Kidney (tissue), 14 donors: ENCODE measurements around the gene HDDC3. TPM values are rescaled to one million over a fixed set of nuclear protein-coding genes. Genes with fewer than 3 reads are reported as not detected.

Experiments
- DNase-seq, 5 donors: peaks; one replicate each; pipeline ENCODE4 v3.0.0-alpha.2; 2013 to 2020
- FAIRE-seq: peaks from 2 replicates; lab custom pipeline; 2012; peaks lifted over from hg19 to GRCh38; lab: Jason Lieb, UNC
- H3K27ac ChIP-seq, 2 donors: one replicate each; pipeline ENCODE4 v1.7.0; 2013; ENCODE audit warnings: low read depth in 2 of 2, low read length in 2 of 2, inconsistent platforms in 1 of 2
- H3K27me3 ChIP-seq: one replicate; pipeline ENCODE4 v1.7.1; 2013; ENCODE audit warnings: low read length, inconsistent platforms; ENCODE audit not compliant: control insufficient read depth, insufficient read depth
- H3K36me3 ChIP-seq, 3 donors: one replicate each; pipeline versions ENCODE4 v1.7.0 to v1.7.1; 2013; ENCODE audit warnings: low read length in 3 of 3, control low read depth in 1 of 3, inconsistent platforms in 1 of 3; ENCODE audit not compliant: insufficient read depth in 3 of 3, control insufficient read depth in 2 of 3
- H3K4me1 ChIP-seq, 3 donors: one replicate each; pipeline versions ENCODE4 v1.7.0 to v1.7.1; 2013; ENCODE audit warnings: low read length in 3 of 3, inconsistent platforms in 1 of 3, low read depth in 1 of 3; ENCODE audit not compliant: control insufficient read depth in 2 of 3, insufficient read depth in 2 of 3
- H3K4me3 ChIP-seq, 3 donors: one replicate each; pipeline versions ENCODE4 v1.7.0 to v1.8.1; 2013; ENCODE audit warnings: low read length in 3 of 3, control low read depth in 1 of 3, inconsistent platforms in 1 of 3
- H3K9ac ChIP-seq, 3 donors: one replicate each; pipeline versions ENCODE4 v1.7.0 to v1.7.1; 2013; ENCODE audit warnings: low read length in 3 of 3, control low read depth in 1 of 3, inconsistent platforms in 1 of 3
- H3K9me3 ChIP-seq, 3 donors: one replicate each; pipeline versions ENCODE4 v1.7.0 to v1.7.1; 2013; ENCODE audit warnings: low read length in 3 of 3, control low read depth in 1 of 3, inconsistent platforms in 1 of 3; ENCODE audit not compliant: control insufficient read depth in 2 of 3, insufficient read depth in 1 of 3
- intact Hi-C: fragments of 100-400 bp; cut with DNase I; formaldehyde crosslinking; loops from one replicate; pipeline ENCODE4 v1.11.1; 2022
- polyA plus RNA-seq: library from polyadenylated mRNA; stranded (reverse); fragments of 350-450 nt; fragmentation: Illumina TruSeq; extraction: RNeasy Lipid Tissue Mini Kit (QIAGEN cat#74804); gene quantifications from one replicate; pipeline ENCODE4 v1.2.3, GENCODE V29; 2014; ENCODE audit warnings: low read depth, low replicate concordance; ENCODE audit not compliant: insufficient read depth
- total RNA-seq: library from RNA; stranded (reverse); fragmentation: NEBNext Ultra II Directional; extraction: Animal tissue kit (Norgen Biotek cat#: 25700); gene quantifications from one replicate; pipeline ENCODE4 v1.2.1, GENCODE V29; 2021
- TF ChIP-seq, protein P1 (sequence below): IDR thresholded peaks from 3 replicates; pipeline ENCODE4 v1.5.1; 2012; ENCODE audit warnings: mild to moderate bottlenecking, moderate library complexity, borderline replicate concordance; ENCODE audit not compliant: insufficient read depth; ENCODE audit errors: extremely low read depth
- donor health status: control.
- donor health status: control.
- donor health status: control.
- donor health status: control.
- donor health status: control.
- donor health status: DM: yes; HTN: yes; CAD: no.
- donor health status: Normal renal cell carcinoma (clear cell type).

The HDDC3 gene
- total and polyA plus RNA-seq, 2 donors from 2014 or later: 15.5 to 47.3 TPM

- no peaks in the 10 kb centered on the region for H3K27me3 ChIP-seq
Observed at GRCh38 chr15:90934256-90934948, 2.1 kb upstream of the HDDC3 start.

GRCh38 chr15:90933301-90933700 lies 952 bp upstream of the HDDC3 start:
- Histone ChIP-seq H3K27ac (no peak overlapping the region), H3K4me1 (peaks cover 0 to 34% (median 14%) of the 10 kb centered on the region in 3 donors), H3K36me3 (peaks cover 0 to 2% (median 0%) of the 10 kb centered on the region in 3 donors), H3K9ac (peak overlapping the region in 1 of 3 donors; percentile 6), H3K4me3 (no peak overlapping the region), H3K27me3 (no peaks in the 10 kb centered on the region), H3K9me3 (no peaks in the 10 kb centered on the region)
- no peak for FAIRE-seq
- TF ChIP-seq, protein P1, sequence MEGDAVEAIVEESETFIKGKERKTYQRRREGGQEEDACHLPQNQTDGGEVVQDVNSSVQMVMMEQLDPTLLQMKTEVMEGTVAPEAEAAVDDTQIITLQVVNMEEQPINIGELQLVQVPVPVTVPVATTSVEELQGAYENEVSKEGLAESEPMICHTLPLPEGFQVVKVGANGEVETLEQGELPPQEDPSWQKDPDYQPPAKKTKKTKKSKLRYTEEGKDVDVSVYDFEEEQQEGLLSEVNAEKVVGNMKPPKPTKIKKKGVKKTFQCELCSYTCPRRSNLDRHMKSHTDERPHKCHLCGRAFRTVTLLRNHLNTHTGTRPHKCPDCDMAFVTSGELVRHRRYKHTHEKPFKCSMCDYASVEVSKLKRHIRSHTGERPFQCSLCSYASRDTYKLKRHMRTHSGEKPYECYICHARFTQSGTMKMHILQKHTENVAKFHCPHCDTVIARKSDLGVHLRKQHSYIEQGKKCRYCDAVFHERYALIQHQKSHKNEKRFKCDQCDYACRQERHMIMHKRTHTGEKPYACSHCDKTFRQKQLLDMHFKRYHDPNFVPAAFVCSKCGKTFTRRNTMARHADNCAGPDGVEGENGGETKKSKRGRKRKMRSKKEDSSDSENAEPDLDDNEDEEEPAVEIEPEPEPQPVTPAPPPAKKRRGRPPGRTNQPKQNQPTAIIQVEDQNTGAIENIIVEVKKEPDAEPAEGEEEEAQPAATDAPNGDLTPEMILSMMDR: no peak
- no peak for DNase-seq
- intact Hi-C loops: no loop called here

More at GRCh38 chr15:90934256-90934948, 2.1 kb upstream of the HDDC3 start:
- H3K9ac ChIP-seq: peak overlapping the region in 2 of 3 donors; percentile 30 to 62
- no peaks in the 10 kb centered on the region for H3K9me3 ChIP-seq
- TF ChIP-seq, protein P1: peak; percentile 82
- peak overlapping the region; percentile 38 to 81 (median 72) for H3K4me3 ChIP-seq
- intact Hi-C loops: no loop called here
- peak overlapping the region; percentile 53 to 54 for H3K27ac ChIP-seq
- DNase-seq (peak; percentile 90 to 94 (median 93)), FAIRE-seq (no peak)
- peaks cover 0 to 3% (median 2%) of the 10 kb centered on the region in 3 donors for H3K36me3 ChIP-seq
- peaks cover 0 to 34% (median 14%) of the 10 kb centered on the region in 3 donors for H3K4me1 ChIP-seq

DNA sequence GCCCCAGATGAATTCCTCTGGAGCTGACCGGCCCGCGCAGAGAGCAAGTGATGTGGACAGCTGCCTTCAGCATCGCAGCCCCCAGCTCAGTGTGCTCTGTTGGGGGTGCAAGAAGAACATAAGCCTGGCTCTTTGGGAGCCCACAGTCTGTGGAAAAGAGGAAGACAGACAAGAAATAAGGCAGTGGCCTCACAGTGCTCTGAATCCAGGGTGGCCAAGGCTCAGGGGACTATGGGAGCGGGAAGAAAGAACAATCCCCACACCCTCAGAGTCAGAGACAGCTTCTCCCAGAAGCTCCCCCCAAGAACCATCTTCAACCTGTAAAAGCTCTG lies 277 bp upstream of the HDDC3 start:
- no peak for FAIRE-seq

More for the DNA sequence above, 277 bp upstream of the HDDC3 start:
- H3K27me3 ChIP-seq: no peaks in the 10 kb centered on the region
- no peak for DNase-seq
- peak overlapping the region in 1 of 3 donors; percentile 87 for H3K4me3 ChIP-seq
- TF ChIP-seq, protein P1: no peak
- H3K27ac ChIP-seq: peak overlapping the region in 1 of 2 donors; percentile 94
- H3K9ac ChIP-seq: no peak overlapping the region
- no peaks in the 10 kb centered on the region for H3K9me3 ChIP-seq
- intact Hi-C loops: no loop called here
- H3K4me1 ChIP-seq: peaks cover 0 to 34% (median 14%) of the 10 kb centered on the region in 3 donors
- H3K36me3 ChIP-seq: no peaks in the 10 kb centered on the region
